ENCODE data around the gene CD4.

The CD4 gene

DNA sequence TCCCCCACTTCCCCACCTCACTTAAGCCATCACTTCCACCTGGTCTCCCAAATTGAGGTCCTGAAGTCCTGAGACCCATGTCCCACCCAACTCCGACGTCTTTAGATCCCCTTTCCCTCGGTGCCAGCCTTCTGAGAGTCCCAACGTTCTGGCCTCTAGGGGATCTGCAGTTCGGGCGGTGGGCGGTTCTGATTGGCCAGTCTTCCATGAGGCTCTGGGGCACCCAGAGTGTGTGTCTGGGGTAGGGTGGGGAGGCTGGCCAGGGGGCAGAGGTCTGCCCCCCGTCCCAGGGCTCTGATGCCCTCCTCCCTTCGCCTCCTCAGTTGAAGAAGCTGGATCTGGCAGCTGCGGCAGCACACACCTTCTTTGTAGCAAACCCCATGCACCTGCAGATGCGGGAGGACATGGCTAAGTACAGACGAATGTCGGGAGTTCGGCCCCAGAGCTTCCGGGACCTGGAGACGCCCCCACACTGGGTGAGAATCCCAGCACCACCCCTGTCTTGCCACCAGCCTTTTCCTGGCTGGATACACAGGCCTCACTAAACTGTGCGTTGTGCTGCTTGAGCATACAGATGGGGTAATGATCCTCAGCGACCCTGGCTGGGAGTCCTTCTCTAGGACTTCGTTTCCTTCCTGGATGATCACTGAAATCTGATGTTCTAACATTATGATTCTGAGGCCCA, 40.4 kb downstream of the CD4 start:
- DNase-seq = no peak

DNA sequence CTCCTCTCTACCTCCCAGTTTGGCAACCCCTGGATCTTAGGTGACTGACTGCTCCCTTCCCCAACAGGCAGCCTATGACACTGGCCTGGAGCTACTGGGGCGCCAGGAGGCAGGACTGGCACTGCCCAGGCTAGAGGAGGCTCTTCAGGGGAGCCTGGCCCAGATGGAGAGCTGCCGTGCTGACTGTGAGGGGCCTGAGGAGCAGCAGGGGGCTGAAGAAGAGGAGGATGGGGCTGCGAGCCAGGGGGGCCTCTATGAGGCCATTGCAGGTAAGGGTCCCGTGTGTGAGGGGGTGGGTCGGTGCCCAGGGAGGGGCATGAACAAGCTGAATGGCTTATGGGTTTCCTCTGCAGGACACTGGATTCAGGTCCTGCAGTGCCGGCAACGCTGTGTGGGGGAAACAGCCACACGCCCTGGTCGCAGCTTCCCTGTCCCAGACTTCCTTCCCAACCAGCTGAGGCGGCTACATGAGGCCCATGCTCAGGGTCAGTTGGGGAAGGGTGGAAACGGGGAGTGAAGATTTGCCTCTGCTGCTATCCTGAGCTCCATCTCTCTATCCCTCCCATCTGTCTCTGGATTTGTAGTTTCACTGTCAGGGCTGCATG, 41.1 kb downstream of the CD4 start:
- no peak for DNase-seq

DNA sequence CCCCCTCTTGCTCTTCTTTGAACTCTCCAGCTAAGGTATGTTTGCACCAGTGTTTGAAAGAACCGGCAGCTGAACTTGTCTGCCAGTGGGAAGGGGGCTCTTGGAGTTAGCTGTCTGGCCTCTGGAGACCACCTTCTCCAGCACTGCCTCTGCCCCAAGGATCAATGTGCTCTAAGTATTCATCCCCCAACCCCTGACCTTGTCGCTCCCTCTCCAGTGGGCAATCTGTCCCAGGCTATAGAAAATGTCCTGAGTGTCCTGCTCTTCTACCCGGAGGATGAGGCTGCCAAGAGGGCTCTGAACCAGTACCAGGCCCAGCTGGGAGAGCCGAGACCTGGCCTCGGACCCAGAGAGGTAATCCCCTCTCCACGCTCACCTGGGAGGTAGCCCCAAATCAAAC, 41.7 kb downstream of the CD4 start:
- no peak for DNase-seq

DNA sequence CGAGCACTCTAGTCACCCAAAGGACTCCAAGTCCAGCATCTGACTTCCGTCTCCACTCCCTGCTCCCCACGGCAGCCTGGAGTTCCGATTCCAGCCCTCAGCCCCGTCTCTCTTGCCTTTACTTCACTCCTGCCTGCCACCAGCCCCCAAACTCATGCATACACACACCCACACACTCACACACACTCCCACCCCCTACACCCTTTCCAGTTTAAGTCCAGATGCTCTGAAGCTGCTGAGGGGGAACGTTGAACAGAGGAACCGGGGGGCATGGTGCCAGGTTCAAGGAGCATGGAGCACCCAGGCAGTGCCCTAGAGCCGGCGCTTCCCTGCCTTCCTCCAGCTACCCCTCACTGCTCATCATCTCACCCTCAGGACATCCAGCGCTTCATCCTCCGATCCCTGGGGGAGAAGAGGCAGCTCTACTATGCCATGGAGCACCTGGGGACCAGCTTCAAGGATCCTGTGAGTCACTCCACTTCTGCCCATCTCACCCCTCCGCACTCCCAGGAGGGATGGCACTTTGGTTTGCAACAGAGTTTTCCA, 42.2 kb downstream of the CD4 start:
- DNase-seq = no peak

DNA sequence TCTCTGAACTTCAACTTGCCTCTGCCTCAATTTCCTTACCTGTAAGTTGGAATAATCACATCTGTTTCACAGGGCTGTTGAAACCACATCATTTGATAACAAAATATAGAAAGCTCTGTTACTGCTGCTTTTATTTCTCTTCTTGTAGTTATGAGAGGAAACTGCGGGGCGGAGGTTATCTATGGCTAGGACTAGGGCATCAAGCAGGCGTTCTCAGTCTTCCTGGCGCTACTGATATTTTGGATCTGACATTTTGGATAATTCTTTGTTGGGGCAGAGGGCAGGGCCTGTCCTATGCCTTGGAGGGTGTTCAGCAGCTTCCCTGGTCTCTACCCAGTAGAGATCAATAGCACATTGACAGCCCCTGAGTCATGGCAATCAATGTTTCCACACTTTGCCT, 42.8 kb downstream of the CD4 start:
- DNase-seq = no peak

DNA sequence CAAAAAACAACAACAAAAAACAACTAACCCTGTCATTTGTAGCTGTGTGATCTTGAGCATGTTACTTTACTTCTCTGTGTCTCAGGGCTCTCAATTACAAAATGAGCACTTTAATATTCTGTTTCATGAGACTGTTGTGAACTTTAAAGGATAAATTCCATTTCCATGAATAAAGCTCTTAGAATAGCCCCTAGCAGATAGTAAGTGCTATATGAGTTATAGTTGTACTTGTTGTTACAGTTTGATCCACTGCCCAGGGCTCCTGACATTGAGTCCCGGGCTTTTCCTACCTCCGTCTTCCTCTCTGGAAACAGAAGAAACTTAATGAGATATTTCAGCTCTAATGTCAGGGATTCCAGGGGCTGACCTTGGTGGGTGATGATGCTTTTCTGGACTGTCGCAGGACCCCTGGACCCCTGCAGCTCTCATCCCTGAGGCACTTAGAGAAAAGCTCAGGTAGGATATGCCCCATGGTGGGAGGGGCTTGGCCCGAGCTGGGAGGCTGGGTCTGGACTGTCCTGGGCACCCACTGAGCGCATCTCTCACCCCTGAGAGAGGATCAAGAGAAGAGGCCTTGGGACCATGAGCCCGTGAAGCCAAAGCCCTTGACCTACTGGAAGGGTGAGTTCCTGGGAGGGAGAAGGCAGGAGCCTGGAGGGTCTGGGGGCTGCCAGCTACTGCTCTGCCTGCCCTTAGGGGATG, 44.0 kb downstream of the CD4 start:
- no peak for DNase-seq

DNA sequence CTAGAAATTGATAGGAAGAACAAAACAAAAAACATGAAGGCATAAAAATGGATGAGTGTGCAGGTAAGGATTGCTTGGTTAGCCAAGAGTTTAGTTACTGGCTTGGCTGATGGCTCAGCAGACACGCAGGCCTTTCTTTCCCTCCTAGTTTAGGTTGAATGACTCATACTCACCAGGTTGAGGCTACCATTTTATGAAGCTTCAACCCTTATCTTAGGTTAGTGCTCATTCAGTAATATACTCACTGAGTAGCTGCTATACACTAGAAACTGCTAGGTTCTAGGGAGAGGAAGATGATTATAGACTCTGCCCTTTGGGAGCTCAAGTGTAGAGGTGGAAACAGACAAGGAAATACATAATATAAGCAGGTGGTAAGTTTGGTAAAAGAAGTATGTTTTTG, 44.9 kb downstream of the CD4 start:
- DNase-seq = no peak

DNA sequence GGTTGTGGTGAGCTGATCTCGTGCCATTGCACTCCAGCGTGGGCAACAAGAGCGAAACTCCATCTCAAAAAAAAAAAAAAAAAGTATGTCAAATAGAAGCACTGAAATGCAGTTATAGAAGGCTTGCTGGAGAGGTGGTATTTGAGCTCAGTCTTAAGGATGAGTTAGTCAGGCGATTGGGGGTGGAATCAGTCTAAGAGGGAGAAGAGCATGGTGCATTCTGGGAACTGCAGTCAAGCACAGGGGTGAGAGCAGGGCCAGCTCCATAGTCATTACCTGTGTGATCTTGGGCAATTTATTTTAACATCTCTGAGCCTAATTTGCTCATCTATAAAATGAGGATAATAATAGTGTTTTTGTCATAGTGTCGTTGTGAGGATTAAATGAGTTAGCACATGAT, 45.5 kb downstream of the CD4 start:
- no peak for DNase-seq

DNA sequence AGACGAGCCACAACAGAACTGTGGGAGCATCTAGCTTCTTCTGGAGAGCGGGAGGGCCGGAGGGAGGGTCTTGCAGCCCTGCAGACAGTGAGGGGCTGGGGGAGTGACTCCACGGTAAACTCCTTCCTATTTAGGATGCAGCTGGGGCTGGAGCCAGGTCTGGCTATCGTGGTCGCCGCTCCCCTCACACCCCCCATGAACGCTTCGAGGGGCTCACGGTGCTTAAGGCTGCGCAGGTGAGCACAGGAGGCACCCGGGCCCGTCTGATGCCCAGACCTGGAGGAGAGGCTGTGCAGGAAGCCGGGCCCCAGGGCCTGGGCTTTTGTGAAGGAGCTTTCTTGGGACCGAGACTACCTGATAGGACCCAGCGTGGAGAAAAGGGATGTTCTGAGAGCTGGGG, 47.5 kb downstream of the CD4 start:
- DNase-seq = no peak

DNA sequence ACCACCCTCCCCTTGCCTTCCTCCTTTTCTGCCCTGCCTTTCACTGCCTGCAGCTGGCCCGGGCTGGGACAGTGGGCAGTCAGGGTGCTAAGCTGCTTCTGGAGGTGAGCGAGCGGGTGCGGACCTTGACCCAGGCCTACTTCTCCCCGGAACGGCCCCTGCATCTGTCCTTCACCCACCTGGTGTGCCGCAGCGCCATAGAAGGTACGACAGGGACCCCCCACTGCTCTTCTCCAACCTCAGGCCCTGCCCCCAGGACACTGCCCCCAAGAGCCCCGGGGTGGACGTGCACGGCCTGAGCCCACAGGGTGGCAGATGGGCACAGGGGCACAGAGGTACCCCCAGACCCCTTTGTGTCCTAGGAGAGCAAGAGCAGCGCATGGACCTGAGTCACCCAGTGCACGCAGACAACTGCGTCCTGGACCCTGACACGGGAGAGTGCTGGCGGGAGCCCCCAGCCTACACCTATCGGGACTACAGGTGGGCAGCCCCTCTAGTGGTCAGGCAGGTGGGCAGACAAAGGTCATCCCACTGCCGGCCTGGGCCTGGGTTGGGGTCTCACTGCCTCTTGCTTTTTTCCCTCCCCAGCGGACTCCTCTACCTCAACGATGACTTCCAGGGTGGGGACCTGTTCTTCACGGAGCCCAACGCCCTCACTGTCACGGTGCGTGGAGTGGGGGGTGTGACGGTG, 48.2 kb downstream of the CD4 start:
- DNase-seq = no peak

DNA sequence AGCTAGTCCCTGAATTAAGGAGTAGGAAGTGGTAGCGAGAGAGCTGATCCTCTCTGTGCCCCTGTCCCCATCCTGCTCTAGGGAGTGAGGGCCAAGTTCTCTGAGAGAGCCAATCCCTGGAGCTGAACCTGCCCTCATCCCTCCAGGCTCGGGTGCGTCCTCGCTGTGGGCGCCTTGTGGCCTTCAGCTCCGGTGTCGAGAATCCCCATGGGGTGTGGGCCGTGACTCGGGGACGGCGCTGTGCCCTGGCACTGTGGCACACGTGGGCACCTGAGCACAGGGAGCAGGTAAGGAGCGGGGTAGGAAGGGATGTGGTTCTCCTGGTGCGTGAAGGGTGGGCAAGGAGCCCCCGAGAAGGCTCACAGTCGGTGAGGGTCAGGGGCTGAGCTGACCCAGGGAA, 49.5 kb downstream of the CD4 start:
- no peak for DNase-seq

DNA sequence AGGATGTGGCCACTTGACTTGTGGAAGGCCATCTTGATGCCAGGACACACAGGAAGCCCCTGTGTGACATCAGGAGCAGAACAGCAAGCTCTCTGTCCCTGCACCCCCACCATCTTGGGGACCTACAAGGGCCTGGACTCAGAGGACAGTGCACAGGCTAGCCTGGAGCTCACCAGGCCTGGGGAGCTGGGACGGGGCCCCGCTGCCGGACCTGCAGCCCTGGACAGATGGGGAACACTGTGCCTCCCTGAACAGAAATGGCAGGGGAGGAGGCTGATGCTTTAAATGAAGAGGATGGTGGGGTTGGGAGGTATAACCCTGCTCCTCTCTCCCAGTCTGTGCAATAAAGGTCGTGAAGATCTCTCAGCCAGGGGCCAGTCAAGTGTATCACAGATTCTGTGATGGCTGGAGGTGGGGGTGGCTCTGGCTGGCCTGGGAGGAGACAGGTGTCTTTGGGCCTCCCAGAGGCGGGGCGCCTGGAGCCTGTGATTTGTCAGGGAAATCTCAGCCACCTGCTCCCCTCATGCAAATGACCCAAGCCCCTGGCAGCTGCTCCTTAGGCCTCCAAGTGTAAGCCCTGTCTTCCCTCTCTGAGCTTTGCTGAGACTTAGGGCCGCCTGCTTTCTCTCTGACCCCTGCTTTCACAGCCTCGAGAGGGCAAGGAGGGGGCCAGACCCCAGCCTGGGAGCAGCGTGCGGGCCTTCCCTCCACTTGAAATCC, 50.3 kb downstream of the CD4 start:
- DNase-seq = no peak

DNA sequence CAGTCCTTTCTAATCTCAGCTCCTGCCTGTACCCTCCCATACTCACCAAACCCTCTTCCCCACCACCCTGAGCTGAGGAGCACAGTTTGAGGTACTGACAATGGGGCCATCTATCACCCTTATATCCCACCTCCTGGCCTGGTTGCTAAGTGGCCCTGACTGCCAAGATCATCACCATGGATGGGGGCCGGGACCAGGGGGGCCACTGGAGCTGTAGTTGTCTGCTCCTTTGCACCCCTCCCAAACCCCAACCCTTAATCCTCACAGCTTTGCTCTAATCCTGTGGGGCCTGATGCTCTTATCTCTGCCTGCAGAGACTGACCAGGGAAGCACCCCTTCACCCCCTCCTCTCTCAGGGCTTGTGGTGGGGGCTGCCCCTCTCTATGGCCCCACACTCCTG, 51.0 kb downstream of the CD4 start:
- no peak for DNase-seq

DNA sequence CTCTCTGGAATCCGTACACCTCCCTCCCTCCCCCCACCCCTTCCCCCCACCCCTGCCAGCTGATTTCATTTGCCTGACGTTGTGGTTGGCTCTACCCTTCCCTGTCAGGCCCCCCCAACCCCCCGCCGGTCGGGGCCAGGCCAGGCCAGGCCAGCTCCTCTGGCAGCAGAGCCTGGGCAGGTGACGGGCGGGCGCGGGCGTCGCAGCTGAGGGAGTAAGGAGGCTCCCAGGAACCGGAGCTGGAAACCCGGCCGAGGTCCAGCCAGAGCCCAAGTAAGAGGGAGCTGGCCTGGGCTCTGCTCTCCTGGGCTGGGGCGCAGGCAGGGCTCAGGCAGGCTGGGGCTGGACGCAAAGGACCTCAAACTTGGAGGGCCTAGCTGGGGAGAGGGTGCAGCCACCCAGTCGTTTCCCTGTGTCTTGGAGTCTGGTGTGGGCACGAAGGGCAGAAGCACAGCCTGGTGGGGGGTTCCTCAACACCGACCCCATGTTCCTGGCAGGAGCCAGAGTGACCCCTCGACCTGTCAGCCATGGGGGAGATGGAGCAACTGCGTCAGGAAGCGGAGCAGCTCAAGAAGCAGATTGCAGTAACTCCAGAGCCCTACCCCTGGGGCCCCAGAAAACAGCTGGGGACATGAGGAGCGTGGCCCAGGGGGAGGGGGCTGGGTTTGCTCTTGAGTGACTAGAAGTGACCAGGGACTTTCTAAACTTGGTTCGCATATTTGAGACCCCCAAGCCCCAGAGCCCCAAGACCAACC, 51.6 kb downstream of the CD4 start, which contains the start of gene GNB3:
Gene GNB3, plus strand, starts transcription at position 165 of the 755 bp plus-strand sequence. Its CDS starts 363 bp downstream, at position 528.
- no peak for DNase-seq

DNA sequence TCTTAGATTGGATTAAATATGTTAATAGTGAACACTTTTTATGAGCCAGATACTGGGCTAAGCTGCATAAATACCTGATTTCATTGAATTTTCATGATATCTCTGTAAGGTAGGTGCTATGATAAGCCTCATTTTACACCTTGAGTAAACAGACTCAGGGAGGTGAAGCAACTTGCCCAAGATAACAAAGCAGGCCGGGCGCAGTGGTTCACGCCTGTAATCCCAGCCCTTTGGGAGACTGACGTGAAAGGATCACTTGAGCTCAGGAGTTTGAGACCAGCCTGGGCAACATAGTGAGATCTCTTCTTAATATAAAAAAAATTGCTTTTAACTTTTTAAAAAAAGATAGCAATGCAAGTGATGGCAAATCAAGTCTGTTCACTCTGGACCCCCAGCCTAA, 52.7 kb downstream of the CD4 start:
- DNase-seq = no peak

DNA sequence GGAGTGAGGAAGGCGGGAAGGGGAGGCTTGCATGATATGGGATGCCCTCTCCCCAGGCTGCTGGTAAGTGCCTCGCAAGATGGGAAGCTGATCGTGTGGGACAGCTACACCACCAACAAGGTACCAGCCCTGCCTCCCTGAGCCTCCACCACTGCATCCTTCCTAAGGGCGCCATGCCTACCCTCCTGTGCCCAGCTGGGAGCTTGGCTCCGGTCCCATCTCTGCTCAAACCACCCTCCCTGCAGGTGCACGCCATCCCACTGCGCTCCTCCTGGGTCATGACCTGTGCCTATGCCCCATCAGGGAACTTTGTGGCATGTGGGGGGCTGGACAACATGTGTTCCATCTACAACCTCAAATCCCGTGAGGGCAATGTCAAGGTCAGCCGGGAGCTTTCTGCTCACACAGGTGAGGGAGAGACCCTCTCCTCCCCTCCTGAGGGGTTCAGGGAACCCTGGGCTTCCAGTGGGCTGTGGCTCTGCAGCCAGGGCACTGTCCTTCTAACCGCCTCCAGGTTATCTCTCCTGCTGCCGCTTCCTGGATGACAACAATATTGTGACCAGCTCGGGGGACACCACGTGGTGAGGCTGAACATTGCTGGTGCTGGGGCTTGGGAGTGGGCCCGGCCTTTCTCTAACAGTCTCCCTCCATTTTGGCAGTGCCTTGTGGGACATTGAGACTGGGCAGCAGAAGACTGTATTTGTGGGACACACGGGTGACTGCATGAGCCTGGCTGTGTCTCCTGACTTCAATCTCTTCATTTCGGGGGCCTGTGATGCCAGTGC, 54.0 kb downstream of the CD4 start:
- no peak for DNase-seq

DNA sequence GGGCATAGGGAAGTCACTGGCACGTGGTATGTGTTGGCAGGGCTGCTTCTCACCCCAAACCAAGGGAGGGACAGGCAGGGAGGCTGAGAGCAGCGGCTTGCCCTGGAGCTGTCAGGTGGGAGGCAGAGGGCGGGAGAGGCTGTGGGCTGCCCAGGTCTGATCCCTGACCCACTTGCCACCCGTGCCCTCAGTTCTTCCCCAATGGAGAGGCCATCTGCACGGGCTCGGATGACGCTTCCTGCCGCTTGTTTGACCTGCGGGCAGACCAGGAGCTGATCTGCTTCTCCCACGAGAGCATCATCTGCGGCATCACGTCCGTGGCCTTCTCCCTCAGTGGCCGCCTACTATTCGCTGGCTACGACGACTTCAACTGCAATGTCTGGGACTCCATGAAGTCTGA, 56.1 kb downstream of the CD4 start:
- no peak for DNase-seq

DNA sequence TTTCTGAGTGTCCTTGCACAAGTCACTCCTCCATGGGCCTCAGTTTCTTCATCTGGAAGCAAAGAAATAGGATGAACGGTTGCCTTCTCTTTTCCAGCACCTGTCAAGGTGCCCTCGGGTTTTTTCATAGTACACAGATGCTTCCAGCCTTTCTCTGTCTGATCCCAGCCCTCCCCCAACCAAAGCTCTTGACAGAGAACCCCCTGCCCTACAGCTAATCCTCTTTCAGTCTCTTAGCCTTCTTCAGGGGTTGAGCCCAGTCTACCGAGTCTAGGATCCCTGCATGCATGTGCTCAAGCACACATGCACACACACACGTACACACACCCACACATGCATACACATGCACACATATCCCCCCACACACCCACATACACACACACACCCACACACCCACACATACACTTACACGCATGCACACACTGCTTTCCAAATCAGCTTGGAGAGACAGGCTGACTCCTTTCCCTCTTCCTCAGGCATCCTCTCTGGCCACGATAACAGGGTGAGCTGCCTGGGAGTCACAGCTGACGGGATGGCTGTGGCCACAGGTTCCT, 57.1 kb downstream of the CD4 start:
- DNase-seq = no peak

DNA sequence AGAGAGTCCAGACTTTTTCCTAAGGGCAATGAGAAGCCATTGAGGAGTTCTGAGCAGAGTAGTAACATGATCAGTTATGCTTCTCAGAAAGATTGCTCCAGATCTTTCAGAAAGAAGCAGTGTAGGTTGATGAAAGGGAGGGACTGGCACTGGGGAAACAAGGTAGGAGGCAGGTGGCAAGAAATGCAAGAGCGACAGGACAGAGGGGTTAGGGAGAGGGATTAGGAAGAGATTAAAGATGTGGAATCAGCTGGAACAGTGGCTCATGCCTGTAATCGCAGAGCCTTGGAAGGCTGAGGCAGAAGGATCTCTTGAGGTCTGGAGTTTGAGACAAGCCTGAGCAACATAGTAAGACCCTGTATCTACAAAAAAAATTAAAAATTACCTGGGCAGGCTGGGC, 58.3 kb downstream of the CD4 start:
- DNase-seq = no peak

DNA sequence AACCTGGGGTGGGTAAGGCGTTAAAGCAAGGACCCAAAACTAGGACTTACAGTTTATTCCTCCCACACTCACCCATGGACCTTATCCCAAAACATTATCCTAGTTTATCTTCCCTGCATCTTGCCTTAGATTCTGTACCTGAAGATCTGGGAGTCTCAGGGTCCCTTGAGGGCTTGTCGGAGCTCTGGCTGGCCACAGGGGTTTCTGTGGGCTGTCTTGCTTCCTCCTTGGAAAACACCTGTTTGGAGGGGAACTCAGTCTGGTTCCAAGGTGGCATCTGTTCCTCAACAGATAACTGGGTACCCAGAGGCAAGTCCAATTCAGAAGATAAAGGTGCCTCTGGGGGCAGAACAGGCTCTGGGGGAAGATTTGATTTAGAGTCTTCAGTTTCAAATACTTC, 60.1 kb downstream of the CD4 start:
- no peak for DNase-seq

All from stimulated activated CD4-positive, alpha-beta T cell treated with anti-CD3 and anti-CD28 coated beads, Interleukin-15, amount 100 ng/mL, for 24 hours (primary cell).